ENCODE data around the gene IL18.
A peak's percentile ranks its signal among the peaks of the same experiment; 100 is the strongest.
"Not testable (repeated sequence)": the region's sequence is repeated elsewhere in the genome, so short reads cannot be mapped to it uniquely, and the experiment has no call there.

IL18 gene
- long read RNA-seq, donor 1, partial matches to known transcripts = 0 of 2 reads
- long read RNA-seq, donor 1, other reads (novel, unspliced or antisense) = 0 of 2 reads
- long read RNA-seq, donor 2 = 0 reads
- long read RNA-seq, donor 3, partial matches to known transcripts = 0 of 3 reads
- long read RNA-seq, donor 3, other reads (novel, unspliced or antisense) = 0 of 3 reads
- long read RNA-seq, donor 4, partial matches to known transcripts = 0 of 5 reads
- long read RNA-seq, donor 4, other reads (novel, unspliced or antisense) = 0 of 5 reads
- long read RNA-seq, donor 5, partial matches to known transcripts = 0 of 2 reads
- long read RNA-seq, donor 5, other reads (novel, unspliced or antisense) = 0 of 2 reads
- long read RNA-seq, donor 6, partial matches to known transcripts = 0 of 2 reads
- long read RNA-seq, donor 6, other reads (novel, unspliced or antisense) = 0 of 2 reads
- long read RNA-seq, donor 7, partial matches to known transcripts = 0 of 1 reads
- long read RNA-seq, donor 7, other reads (novel, unspliced or antisense) = 0 of 1 reads
- long read RNA-seq, donor 8, partial matches to known transcripts = 0 of 1 reads
- long read RNA-seq, donor 8, other reads (novel, unspliced or antisense) = 0 of 1 reads

- no peak for DNase-seq
Observed at GRCh38 chr11:112163875-112164685, at the start of gene IL18. IL18 (minus strand) TSS chr11:112164094; CDS start chr11:112155053, 9,041 bp downstream.

- no peak for DNase-seq
Observed at GRCh38 chr11:112212710-112213109, 48.8 kb upstream of the IL18 start.

- DNase-seq = no peak
Observed at GRCh38 chr11:112212290-112212689, 48.4 kb upstream of the IL18 start.

GRCh38 chr11:112211536-112211935 is 47.6 kb upstream of the IL18 start:
- DNase-seq = no peak

- no peak for DNase-seq
Observed at GRCh38 chr11:112210890-112211289, 47.0 kb upstream of the IL18 start.

- DNase-seq = no peak
Observed at GRCh38 chr11:112206071-112206470, 42.2 kb upstream of the IL18 start.

GRCh38 chr11:112200252-112200651 is 36.4 kb upstream of the IL18 start:
- no peak for DNase-seq

GRCh38 chr11:112199101-112199500 is 35.2 kb upstream of the IL18 start:
- DNase-seq = not testable (repeated sequence)

- DNase-seq = no peak
Observed at GRCh38 chr11:112196519-112197087, 32.7 kb upstream of the IL18 start.

GRCh38 chr11:112195951-112196351 is 32.1 kb upstream of the IL18 start:
- peak; percentile 9 for DNase-seq

GRCh38 chr11:112195113-112195512 is 31.2 kb upstream of the IL18 start:
- not testable (repeated sequence) for DNase-seq

GRCh38 chr11:112186304-112186703 is 22.4 kb upstream of the IL18 start:
- DNase-seq = no peak

GRCh38 chr11:112185883-112186282 is 22.0 kb upstream of the IL18 start:
- DNase-seq = no peak

GRCh38 chr11:112182867-112183266 is 19.0 kb upstream of the IL18 start:
- no peak for DNase-seq

- no peak for DNase-seq
Observed at GRCh38 chr11:112179601-112180000, 15.7 kb upstream of the IL18 start.

- DNase-seq = no peak
Observed at GRCh38 chr11:112178936-112179335, 15.0 kb upstream of the IL18 start.

GRCh38 chr11:112178428-112178827 is 14.5 kb upstream of the IL18 start:
- DNase-seq = no peak

- DNase-seq = no peak
Observed at GRCh38 chr11:112177589-112177988, 13.7 kb upstream of the IL18 start.

GRCh38 chr11:112176077-112176476 is 12.2 kb upstream of the IL18 start:
- DNase-seq = no peak

- DNase-seq = no peak
Observed at GRCh38 chr11:112175599-112175952, 11.7 kb upstream of the IL18 start.

- peak; percentile 72 for DNase-seq
Observed at GRCh38 chr11:112174789-112175598, 11.1 kb upstream of the IL18 start, which contains the start of gene BCO2. BCO2 (plus strand) TSS chr11:112175512; CDS start chr11:112175602, 90 bp downstream.

- no peak for DNase-seq
Observed at GRCh38 chr11:112173152-112173551, 9.3 kb upstream of the IL18 start.

Data from right kidney (tissue), 9 donors.